ENCODE data around the gene DAPK1. TPM values are rescaled to one million over a fixed set of nuclear protein-coding genes. Genes with fewer than 3 reads are reported as not detected.
"Not testable (repeated sequence)": the region's sequence is repeated elsewhere in the genome, so short reads cannot be mapped to it uniquely, and the experiment has no call there.

The DAPK1 gene
- total RNA-seq, 4 donors from 2014 or later: 5.4 to 13.4 (median 9.8) TPM

DNA sequence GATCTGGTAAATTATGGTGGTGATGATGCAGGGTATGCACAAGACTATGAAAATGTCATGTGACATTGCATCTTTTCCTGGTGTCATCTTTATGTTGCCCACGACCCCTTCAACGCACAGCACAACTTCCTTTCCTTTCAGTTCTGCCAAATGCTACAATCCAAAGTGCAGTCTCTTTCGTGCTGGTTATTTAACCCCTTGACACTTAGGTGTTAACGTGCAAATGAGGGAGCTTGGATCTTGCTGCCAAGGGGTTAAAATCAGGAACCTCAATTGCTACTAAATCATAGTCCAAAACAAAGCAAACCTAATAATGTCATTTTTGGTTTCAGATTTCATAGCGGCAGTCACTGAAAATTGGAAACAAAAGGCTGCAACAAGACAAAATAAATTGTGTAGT is 244.2 kb downstream of the DAPK1 start:
- TF ChIP-seq, protein P1, sequence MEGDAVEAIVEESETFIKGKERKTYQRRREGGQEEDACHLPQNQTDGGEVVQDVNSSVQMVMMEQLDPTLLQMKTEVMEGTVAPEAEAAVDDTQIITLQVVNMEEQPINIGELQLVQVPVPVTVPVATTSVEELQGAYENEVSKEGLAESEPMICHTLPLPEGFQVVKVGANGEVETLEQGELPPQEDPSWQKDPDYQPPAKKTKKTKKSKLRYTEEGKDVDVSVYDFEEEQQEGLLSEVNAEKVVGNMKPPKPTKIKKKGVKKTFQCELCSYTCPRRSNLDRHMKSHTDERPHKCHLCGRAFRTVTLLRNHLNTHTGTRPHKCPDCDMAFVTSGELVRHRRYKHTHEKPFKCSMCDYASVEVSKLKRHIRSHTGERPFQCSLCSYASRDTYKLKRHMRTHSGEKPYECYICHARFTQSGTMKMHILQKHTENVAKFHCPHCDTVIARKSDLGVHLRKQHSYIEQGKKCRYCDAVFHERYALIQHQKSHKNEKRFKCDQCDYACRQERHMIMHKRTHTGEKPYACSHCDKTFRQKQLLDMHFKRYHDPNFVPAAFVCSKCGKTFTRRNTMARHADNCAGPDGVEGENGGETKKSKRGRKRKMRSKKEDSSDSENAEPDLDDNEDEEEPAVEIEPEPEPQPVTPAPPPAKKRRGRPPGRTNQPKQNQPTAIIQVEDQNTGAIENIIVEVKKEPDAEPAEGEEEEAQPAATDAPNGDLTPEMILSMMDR (IDR thresholded peaks at IDR 0.05): no peak
- TF ChIP-seq EP300 (IDR thresholded peaks at IDR 0.05): no peak
- no peak for TF ChIP-seq POLR2A (IDR thresholded peaks at IDR 0.05)
- TF ChIP-seq POLR2AphosphoS5 (IDR thresholded peaks at IDR 0.05): no peak

DNA sequence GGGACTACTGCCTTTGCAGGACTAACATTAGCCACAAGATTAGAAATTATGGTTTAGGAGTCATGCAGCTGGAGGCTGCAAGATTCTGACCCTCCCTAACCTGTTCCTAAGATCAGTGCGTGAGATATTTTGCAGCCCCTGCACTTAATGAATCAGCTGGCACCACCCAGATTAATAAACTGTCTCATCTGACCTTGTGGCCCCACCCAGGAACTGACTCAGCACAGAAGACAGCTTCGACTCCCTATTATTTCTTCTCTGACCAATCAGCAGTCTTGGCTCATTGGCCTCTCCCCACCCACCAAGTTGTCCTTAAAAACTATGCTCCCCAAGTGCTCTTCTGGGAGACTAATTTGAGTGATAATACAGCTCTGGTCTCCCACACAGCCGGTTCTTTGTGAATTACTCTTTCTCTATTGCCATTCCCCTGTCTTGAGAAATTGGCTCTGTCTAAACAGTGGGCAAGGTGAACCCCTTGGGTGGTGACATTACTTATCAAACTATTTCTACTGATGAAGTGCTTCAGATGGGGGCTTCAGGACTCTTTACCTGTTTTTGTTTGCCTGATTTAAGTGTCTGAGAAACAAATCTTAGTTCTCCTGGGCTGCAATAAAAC is 245.3 kb downstream of the DAPK1 start:
- WGBS: 61% methylated on average over 3 of the region's 3 CpGs
- no peak overlapping the region for H3K27ac ChIP-seq

More for the DNA sequence above, 244.2 kb downstream of the DAPK1 start:
- no peak for DNase-seq (ENCODE audit: low spot score in 2 of 2)
- H3K4me1 ChIP-seq: no peaks in the 10 kb centered on the region
- H3K4me3 ChIP-seq: no peak overlapping the region
- no peaks in the 10 kb centered on the region for H3K36me3 ChIP-seq
- H3K9me3 ChIP-seq: no peaks in the 10 kb centered on the region
- 30% methylated on average over 5 of the region's 5 CpGs for WGBS
- H3K27me3 ChIP-seq: peaks cover 3% of the 10 kb centered on the region
- no peak overlapping the region for H3K27ac ChIP-seq

DNA sequence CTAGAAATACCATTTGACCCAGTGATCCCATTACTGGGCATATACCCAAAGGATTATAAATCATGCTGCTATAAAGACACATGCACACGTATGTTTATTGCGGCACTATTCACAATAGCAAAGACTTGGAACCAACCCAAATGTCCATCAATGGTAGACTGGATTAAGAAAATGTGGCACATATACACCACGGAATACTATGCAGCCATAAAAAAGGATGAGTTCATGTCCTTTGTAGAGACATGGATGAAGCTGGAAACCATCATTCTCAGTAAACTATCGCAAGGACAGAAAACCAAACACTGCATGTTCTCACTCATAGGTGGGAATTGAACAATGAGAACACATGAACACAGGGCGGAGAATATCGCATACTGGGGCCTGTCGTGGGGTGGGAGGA is 246.6 kb downstream of the DAPK1 start:
- not testable (repeated sequence) for H3K36me3 ChIP-seq; H3K4me3 ChIP-seq; H3K4me1 ChIP-seq; H3K27ac ChIP-seq; H3K27me3 ChIP-seq; DNase-seq (ENCODE audit: low spot score in 2 of 2); H3K9me3 ChIP-seq
- WGBS: 95% methylated on average over 6 of the region's 7 CpGs

More for the DNA sequence above, 245.3 kb downstream of the DAPK1 start:
- no peaks in the 10 kb centered on the region for H3K36me3 ChIP-seq
- DNase-seq (ENCODE audit: low spot score in 2 of 2): no peak
- TF ChIP-seq POLR2AphosphoS5 (IDR thresholded peaks at IDR 0.05): no peak
- TF ChIP-seq POLR2A (IDR thresholded peaks at IDR 0.05): no peak
- no peak for TF ChIP-seq EP300 (IDR thresholded peaks at IDR 0.05)
- TF ChIP-seq, protein P1 (IDR thresholded peaks at IDR 0.05): no peak
- H3K9me3 ChIP-seq: no peaks in the 10 kb centered on the region
- H3K4me3 ChIP-seq: no peak overlapping the region
- H3K4me1 ChIP-seq: no peaks in the 10 kb centered on the region
- peaks cover 7% of the 10 kb centered on the region for H3K27me3 ChIP-seq

DNA sequence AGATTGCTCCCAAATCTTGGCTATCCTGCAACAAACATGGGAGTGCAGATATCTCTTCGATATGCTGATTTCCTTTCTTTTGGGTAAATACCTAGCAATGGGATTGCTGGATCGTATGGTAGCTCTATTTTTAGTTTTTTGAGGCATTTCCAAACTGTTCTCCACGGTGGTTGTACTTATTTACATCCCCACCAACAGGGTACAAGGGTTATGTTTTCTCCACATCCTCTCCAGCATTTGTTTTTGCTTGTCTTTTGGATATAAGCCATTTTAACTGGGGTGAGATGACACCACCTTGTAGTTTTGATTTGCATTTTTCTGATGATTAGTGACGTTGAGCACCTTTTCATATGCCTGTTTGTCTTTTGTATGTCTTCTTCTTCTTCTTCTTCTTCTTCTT is 248.5 kb downstream of the DAPK1 start:
- no peak overlapping the region for H3K4me3 ChIP-seq
- H3K9me3 ChIP-seq: no peaks in the 10 kb centered on the region
- WGBS: 60% methylated on average over 4 of the region's 4 CpGs
- TF ChIP-seq EP300 (IDR thresholded peaks at IDR 0.05) (no peak), POLR2A (IDR thresholded peaks at IDR 0.05) (no peak), POLR2AphosphoS5 (IDR thresholded peaks at IDR 0.05) (no peak)
- TF ChIP-seq, protein P1 (IDR thresholded peaks at IDR 0.05): no peak
- no peak overlapping the region for H3K27ac ChIP-seq
- H3K27me3 ChIP-seq: peaks cover 7% of the 10 kb centered on the region
- DNase-seq (ENCODE audit: low spot score in 2 of 2): no peak
- no peaks in the 10 kb centered on the region for H3K36me3 ChIP-seq
- H3K4me1 ChIP-seq: no peaks in the 10 kb centered on the region

DNA sequence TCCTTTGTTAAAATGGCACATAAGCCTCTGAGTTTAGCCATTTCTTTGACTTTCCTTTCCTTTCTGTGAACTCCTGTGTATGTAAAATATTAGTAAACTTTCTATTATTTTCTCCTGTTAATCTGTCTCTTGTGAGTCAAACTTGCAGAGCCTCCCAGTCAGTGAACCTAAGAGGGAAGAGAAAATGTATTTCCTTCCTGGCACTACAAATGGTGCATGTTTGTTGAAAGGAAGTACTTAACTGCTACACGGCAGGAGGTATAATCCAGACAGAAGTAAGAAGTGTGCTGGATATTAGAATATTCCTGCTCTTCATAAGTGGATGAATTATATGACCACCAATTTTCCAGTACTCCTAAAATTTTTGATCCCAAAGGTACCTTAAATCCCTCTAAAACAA is 251.2 kb downstream of the DAPK1 start:
- no peak for DNase-seq (ENCODE audit: low spot score in 2 of 2)
- Histone ChIP-seq H3K36me3 (no peaks in the 10 kb centered on the region), H3K9me3 (no peaks in the 10 kb centered on the region), H3K27ac (no peak overlapping the region), H3K27me3 (peaks cover 4% of the 10 kb centered on the region), H3K4me3 (no peak overlapping the region), H3K4me1 (no peaks in the 10 kb centered on the region)
- WGBS: 30% methylated on average over 1 of the region's 1 CpG
- TF ChIP-seq POLR2A (IDR thresholded peaks at IDR 0.05): no peak
- TF ChIP-seq EP300 (IDR thresholded peaks at IDR 0.05): no peak
- no peak for TF ChIP-seq POLR2AphosphoS5 (IDR thresholded peaks at IDR 0.05)
- TF ChIP-seq, protein P1 (IDR thresholded peaks at IDR 0.05): no peak

All from suprapubic skin (tissue), 4 donors.